Measurements from ENCODE around the gene CDK14.
"Not testable (repeated sequence)": the region's sequence is repeated elsewhere in the genome, so short reads cannot be mapped to it uniquely, and the experiment has no call there.

DNA sequence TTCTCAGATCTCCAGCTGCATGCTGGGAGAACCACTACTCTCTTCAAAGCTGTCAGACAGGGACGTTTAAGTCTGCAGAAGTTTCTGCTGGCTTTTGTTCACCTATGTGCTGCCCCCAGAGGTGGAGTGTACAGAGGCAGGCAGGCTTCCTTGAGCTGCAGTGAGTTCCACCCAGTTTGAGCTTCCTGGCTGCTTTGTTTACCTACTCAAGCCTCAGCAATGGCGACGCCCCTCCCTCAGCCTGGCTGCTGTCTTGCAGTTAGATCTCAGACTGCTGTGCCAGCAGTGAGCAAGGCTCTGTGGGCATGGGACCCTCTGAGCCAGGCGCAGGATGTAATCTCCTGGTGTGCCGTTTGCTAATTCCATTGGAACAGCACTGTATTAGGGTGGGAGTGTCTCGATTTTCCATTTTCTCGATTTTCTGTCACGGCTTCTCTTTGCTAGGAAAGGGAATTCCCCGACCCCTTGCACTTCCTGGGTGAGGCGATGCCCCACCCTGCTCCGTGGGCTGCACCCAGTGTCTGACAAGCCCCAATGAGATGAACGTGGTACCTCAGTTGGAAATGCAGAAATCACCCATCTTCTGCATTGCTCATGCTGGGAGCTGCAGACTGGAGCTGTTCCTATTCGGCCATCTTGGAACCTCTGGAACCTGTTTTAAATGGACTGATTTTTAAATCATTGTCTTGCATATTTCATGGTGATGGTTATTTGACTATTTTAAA lies 332.7 kb downstream of the CDK14 start:
- TF ChIP-seq, protein P1, sequence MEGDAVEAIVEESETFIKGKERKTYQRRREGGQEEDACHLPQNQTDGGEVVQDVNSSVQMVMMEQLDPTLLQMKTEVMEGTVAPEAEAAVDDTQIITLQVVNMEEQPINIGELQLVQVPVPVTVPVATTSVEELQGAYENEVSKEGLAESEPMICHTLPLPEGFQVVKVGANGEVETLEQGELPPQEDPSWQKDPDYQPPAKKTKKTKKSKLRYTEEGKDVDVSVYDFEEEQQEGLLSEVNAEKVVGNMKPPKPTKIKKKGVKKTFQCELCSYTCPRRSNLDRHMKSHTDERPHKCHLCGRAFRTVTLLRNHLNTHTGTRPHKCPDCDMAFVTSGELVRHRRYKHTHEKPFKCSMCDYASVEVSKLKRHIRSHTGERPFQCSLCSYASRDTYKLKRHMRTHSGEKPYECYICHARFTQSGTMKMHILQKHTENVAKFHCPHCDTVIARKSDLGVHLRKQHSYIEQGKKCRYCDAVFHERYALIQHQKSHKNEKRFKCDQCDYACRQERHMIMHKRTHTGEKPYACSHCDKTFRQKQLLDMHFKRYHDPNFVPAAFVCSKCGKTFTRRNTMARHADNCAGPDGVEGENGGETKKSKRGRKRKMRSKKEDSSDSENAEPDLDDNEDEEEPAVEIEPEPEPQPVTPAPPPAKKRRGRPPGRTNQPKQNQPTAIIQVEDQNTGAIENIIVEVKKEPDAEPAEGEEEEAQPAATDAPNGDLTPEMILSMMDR (IDR thresholded peaks at IDR 0.05) = not testable (repeated sequence)
- TF ChIP-seq EP300 (IDR thresholded peaks at IDR 0.05) = not testable (repeated sequence)
